Nucleus accumbens (tissue), 56 donors: ENCODE data around the gene SUMO2.
A peak's percentile ranks its signal among the peaks of the same experiment; 100 is the strongest.
"Not testable (repeated sequence)": the region's sequence is repeated elsewhere in the genome, so short reads cannot be mapped to it uniquely, and the experiment has no call there.

Experiments
- DNase-seq, 56 donors: peaks; one replicate each; lab custom pipeline; 2025; lab: John Stamatoyannopoulos, UW

SUMO2 gene

GRCh38 chr17:75127936-75128335 is 54.8 kb downstream of the SUMO2 start:
- not testable (repeated sequence) for DNase-seq

- no peak for DNase-seq
Observed at GRCh38 chr17:75126954-75127353, 55.8 kb downstream of the SUMO2 start.

DNA sequence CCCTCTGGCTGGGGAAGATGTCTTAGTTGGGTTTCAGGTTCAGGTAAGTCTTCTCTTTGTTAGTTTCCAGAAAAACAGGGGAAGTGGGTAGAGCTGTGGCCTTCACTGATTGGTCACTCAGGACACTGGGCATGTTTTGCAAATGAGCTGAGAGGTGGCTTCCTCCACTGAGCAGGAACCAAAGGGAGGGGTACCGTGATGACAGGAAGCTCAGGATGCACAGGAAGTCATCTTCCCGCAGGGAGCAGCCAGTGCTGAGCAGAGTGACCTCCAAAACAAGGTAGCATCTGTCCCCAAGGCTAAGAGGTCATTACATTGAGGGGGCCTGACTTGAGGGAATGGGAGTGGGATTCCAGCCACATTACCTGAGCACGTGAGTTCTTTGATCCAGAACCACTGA is 56.8 kb downstream of the SUMO2 start:
- DNase-seq: no peak

DNA sequence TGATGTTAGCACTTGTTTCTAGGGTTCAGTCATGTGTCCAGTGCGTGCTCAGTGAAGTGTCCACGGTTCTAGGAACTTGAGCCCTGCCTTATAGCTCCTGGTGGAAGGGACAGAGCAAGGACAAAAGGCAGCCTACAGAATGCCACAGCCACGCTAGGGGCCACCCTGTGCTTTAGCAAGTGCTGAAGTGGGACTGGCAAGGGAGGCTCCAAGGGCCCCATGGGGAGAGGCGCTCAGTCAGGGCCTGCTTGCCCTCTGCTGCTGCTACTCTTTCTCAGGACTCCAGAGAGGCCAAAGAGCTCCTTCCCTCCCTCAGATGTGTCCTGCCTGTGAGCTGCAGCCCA is 58.0 kb downstream of the SUMO2 start:
- DNase-seq: no peak

GRCh38 chr17:75124041-75124818 is 58.5 kb downstream of the SUMO2 start:
- DNase-seq: peak in 34 of 56 donors; percentile 5 to 71 (median 33)

- no peak for DNase-seq
Observed at GRCh38 chr17:75118307-75118706, 64.5 kb downstream of the SUMO2 start.

- no peak for DNase-seq
Observed at GRCh38 chr17:75116737-75117136, 66.0 kb downstream of the SUMO2 start.
